ENCODE measurements around the gene PTGIR.

DNA sequence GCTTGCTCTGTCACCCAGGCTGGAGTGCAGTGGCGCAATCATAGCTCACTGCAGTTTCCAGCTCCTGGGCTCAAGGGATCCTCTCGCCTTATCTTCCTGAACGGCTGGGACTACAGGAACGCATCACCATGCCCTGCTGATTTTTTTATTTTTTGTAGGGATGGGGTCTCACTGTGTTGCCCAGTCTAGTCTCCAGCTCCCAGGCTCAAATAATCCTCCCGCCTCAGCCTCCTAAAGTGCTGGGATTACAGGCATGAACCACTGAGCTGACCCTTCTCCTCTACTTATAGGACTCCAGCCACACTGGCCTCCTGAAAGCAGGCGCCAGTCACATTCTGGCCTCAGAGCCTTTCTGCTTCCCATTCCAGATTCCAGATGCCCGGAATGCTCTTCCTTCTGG, 25.6 kb upstream of the PTGIR start:
- TF ChIP-seq, protein P1, sequence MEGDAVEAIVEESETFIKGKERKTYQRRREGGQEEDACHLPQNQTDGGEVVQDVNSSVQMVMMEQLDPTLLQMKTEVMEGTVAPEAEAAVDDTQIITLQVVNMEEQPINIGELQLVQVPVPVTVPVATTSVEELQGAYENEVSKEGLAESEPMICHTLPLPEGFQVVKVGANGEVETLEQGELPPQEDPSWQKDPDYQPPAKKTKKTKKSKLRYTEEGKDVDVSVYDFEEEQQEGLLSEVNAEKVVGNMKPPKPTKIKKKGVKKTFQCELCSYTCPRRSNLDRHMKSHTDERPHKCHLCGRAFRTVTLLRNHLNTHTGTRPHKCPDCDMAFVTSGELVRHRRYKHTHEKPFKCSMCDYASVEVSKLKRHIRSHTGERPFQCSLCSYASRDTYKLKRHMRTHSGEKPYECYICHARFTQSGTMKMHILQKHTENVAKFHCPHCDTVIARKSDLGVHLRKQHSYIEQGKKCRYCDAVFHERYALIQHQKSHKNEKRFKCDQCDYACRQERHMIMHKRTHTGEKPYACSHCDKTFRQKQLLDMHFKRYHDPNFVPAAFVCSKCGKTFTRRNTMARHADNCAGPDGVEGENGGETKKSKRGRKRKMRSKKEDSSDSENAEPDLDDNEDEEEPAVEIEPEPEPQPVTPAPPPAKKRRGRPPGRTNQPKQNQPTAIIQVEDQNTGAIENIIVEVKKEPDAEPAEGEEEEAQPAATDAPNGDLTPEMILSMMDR (optimal IDR thresholded peaks at IDR 0.05 in 1 of 3, IDR thresholded peaks at IDR 0.05 in 1 of 3, conservative IDR thresholded peaks at IDR 0.05 in 1 of 3; ENCODE audit: extremely low read depth in 1 of 3, insufficient read depth in 2 of 3, low read length in 3 of 3), result no peak
- no peak for TF ChIP-seq EZH2 (IDR thresholded peaks at IDR 0.05; ENCODE audit: low read length)

Measured in keratinocyte (primary cell).